ENCODE data around the gene TBC1D22B.

DNA sequence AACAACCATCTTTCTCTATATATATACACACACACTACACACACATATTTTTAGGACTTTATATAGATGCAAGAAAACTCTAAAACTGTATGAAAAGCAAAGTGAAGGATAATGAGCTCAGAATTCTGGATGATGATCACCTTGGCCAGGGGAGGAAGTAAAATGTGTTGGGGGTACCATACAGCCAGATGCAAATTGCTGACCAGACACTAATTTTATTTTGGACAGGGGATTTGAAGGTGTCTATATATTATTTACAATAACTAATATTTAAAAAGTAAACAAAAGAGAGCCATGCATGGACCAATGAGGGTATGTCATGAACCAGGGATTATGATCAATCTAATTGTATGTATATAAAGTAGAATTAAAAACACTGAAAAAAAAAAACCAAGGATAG is 19.8 kb upstream of the TBC1D22B start:
- TF ChIP-seq, protein P1, sequence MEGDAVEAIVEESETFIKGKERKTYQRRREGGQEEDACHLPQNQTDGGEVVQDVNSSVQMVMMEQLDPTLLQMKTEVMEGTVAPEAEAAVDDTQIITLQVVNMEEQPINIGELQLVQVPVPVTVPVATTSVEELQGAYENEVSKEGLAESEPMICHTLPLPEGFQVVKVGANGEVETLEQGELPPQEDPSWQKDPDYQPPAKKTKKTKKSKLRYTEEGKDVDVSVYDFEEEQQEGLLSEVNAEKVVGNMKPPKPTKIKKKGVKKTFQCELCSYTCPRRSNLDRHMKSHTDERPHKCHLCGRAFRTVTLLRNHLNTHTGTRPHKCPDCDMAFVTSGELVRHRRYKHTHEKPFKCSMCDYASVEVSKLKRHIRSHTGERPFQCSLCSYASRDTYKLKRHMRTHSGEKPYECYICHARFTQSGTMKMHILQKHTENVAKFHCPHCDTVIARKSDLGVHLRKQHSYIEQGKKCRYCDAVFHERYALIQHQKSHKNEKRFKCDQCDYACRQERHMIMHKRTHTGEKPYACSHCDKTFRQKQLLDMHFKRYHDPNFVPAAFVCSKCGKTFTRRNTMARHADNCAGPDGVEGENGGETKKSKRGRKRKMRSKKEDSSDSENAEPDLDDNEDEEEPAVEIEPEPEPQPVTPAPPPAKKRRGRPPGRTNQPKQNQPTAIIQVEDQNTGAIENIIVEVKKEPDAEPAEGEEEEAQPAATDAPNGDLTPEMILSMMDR (IDR thresholded peaks at IDR 0.05; ENCODE audit: low read depth, low read length, poor library complexity, severe bottlenecking) = no peak
- no peak for TF ChIP-seq EZH2phosphoT487 (IDR thresholded peaks at IDR 0.05; ENCODE audit: borderline replicate concordance, low read length)

All from DOHH2 (cell line).